HG03457 (cell line): ENCODE results near the gene AP1S1.
"Not testable (repeated sequence)": the region's sequence is repeated elsewhere in the genome, so short reads cannot be mapped to it uniquely, and the experiment has no call there.

Experiments used
- ATAC-seq: cut with Tn5 transposase; IDR thresholded peaks from one replicate; pipeline ENCODE4 v1.9.1; 2021; ENCODE audit warnings: moderate number of reproducible peaks; ENCODE audit not compliant: unreplicated experiment

The AP1S1 gene

DNA sequence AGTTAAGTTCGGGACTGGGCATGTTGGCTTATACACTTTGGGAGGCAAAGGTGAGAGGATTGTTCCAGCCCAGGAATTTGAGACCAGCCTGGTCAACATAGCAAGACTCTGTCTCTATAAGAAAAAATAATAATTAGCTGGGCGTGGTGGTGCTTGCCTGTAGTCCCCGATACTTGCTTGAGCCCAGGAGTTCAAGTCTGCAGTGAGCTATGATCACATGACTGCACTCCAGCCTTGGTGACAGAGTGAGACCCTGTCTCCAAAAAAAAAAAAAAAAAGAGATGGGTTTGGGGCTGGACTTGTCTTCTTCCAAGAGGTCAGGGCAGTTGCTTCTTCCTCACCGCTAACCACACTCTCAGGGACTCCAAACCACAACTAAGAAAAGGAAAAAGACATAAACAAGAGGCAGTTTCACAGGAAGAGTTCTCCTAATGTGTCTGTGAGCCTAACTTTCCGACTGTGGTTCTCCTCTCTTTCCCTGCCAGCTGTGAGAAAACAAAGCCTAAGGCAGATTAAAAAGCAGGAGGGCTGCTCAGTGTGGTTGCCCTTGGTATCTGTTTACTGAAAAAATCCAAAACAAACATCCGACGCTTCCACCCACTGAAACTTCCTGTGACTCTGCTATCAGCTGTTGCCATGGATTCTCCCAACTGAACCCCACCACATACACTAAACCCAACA lies 29.8 kb upstream of the AP1S1 start:
- ATAC-seq = no peak

DNA sequence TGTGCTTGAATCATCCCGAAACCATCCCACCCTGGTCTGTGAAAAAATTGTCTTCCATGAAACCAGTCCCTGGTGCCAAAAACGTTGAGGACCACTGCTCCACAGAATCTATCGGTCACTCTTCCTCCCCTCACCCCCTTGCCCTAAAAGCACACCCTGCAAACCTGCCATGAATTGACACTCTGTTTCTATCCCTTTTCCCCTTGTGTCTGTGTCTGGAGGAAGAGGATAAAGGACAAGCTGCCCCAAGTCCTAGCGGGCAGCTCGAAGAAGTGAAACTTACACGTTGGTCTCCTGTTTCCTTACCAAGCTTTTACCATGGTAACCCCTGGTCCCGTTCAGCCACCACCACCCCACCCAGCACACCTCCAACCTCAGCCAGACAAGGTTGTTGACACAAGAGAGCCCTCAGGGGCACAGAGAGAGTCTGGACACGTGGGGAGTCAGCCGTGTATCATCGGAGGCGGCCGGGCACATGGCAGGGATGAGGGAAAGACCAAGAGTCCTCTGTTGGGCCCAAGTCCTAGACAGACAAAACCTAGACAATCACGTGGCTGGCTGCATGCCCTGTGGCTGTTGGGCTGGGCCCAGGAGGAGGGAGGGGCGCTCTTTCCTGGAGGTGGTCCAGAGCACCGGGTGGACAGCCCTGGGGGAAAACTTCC lies 28.2 kb upstream of the AP1S1 start:
- ATAC-seq = no peak

DNA sequence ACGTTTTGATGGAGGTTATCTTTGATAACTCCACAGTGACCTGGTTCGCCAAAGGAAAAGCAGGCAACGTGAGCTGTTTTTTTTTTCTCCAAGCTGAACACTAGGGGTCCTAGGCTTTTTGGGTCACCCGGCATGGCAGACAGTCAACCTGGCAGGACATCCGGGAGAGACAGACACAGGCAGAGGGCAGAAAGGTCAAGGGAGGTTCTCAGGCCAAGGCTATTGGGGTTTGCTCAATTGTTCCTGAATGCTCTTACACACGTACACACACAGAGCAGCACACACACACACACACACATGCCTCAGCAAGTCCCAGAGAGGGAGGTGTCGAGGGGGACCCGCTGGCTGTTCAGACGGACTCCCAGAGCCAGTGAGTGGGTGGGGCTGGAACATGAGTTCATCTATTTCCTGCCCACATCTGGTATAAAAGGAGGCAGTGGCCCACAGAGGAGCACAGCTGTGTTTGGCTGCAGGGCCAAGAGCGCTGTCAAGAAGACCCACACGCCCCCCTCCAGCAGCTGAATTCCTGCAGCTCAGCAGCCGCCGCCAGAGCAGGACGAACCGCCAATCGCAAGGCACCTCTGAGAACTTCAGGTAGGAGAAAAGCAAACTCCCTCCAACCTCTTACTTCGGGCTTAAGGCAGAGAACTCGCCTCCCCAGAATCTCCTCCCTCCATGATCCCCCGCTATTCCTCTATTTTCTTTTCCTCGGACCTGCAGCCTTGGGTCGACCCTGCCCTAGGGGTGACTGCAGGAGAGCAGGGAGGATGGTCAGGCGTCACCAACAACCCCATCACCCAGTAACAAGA lies 27.4 kb upstream of the AP1S1 start, which contains the start of gene SERPINE1:
TSS of gene SERPINE1 (plus strand) at position 454 of the 809 bp plus-strand sequence. CDS start 1,290 bp downstream, outside the sequence.
- no peak for ATAC-seq

DNA sequence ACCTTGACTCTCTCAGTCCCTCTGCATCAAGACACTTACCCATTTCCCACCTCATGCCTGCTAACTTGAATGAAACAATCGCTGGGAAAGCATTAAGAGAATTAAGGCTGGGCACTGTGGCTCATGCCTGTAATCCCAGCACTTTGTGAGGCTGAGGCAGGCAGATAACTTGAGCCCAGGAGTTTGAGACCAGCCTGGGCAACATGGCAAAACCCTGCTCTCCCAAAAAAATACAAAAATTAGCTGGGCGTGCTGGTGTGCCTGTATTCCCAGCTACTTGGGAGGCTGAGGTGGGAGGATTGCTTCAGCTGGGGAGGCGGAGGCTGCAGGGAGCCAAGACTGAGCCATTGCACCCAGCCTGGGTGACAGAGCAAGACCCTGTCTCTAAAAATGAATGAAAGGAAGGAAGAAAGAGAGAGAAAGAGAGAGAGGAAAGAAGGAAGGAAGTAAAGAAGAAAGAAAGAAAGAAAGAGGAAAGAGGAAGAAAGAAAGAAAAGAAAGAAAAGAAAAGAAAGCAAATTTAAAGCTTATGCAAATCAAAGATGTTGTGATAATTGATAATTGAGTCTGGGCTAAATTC lies 26.7 kb upstream of the AP1S1 start:
- no peak for ATAC-seq

DNA sequence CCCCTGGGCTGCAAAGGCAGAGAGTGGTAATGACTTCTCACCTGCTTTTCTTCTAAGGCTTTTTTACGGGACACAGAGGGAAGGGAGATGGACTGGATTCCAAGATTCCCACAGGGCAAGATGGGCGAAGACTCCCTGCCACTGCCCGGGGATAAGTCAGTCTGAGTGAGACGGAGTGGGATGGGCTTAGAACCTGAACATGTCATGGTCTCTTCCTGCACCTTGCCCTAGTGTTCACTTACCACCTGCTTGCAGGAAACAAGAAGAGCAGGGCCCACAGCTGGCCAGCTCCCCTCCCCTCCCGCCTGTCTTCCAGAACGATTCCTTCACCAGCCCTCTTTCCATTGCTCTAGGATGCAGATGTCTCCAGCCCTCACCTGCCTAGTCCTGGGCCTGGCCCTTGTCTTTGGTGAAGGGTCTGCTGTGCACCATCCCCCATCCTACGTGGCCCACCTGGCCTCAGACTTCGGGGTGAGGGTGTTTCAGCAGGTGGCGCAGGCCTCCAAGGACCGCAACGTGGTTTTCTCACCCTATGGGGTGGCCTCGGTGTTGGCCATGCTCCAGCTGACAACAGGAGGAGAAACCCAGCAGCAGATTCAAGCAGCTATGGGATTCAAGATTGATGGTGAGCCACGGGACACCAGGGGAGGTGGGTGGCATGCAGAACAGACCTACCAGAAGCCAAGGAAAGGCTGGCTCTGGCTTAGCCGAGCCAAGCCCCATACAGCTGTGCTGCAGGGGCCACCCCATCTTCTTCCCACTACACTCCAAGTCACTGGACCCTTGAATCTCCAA lies 26.0 kb upstream of the AP1S1 start:
- ATAC-seq = no peak

DNA sequence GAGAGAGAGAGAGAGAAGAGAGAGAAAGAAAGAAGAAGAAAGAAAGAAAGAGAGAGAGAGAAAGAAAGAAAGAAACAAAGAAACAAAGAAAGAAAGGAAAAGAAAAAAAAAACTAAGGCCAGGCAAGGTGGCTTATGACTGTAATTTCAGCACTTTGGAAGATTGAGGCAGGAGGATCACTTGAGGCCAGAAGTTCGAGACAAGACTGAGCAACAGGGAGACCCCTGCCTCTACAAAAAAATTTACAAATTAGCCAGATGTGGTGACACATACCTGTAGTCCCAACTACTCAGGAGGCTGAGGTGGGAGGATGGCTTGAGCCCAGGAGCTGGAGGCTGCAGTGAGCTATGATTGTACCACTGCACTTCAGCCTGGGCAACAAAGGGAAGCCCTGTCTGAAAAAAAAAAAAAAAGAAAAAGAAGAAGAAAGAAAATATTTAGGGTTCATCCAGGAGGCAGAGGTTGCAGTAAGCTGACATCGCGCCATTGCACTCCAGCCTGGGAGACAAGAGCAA lies 24.6 kb upstream of the AP1S1 start:
- no peak for ATAC-seq

DNA sequence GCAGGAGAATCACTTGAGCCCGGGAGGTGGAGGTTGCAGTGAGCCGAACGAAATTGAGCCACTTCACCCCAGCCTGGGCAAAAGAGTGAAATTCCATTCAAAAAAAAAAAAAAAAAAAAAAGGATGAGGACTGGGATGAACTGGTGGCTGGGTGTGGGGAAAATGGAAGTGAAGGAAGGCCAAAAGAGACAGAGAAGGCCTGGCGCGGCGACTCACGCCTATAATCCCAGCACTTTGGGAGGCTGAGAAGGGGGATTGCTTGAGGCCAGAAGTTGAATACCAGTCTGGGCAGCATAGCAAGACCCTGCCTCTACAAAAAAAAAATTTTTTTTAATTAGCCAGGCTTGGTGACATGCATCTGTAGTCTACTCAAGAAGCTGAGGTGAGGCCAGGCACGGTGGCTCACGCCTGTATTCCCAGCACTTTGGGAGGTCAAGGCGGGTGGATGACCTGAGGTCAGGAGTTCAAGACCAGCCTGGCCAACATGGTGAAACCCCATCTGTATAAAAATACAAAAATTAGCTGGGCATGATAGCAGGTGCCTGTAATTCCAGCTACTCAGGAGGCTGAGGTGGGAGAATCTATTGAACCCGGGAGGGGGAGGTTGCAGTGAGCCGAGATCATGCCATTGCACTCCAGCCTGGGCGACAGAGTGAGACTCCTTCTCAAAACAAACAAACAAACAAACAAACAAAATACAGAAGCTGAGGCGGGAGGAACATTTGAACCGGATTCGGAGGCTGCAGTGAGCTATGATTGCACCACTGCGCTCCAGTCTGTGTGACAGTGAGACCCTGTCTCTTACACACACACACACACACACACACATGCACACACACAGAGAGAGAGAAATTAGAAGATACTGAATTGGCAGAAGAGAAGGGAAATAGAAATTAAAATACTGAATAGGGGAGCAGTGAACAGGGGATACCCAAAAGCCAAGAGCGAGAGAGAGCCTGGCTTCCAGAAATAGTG lies 21.4 kb upstream of the AP1S1 start:
- ATAC-seq = not testable (repeated sequence)

DNA sequence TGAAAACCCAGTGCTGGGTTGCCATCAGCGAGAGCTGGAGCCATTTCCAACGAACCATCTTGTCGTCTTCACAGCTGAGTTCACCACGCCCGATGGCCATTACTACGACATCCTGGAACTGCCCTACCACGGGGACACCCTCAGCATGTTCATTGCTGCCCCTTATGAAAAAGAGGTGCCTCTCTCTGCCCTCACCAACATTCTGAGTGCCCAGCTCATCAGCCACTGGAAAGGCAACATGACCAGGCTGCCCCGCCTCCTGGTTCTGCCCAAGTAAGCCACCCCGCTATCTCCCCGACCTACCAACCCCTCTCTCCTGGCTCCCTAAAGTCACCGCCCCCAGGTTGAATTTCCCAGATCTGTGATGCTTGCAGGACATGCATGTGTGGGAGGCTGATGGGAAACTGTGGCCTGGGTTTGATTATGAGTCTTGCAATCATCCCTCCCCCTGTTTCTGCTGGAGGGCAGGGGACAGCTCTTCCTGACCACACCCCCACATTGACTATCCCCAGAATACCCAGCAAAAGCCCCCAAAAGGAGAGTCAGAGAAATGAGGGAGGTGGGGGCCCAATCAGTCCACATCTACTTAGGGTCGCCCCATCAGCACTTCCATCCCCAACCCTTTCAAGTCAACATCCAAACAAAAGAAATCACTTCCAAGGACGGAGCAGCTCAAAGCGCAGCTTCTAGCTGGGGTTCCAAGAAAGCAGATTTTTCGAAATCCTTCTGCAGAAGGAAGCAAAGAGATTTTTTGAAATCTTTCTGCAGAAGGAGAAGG lies 20.5 kb upstream of the AP1S1 start:
- no peak for ATAC-seq

DNA sequence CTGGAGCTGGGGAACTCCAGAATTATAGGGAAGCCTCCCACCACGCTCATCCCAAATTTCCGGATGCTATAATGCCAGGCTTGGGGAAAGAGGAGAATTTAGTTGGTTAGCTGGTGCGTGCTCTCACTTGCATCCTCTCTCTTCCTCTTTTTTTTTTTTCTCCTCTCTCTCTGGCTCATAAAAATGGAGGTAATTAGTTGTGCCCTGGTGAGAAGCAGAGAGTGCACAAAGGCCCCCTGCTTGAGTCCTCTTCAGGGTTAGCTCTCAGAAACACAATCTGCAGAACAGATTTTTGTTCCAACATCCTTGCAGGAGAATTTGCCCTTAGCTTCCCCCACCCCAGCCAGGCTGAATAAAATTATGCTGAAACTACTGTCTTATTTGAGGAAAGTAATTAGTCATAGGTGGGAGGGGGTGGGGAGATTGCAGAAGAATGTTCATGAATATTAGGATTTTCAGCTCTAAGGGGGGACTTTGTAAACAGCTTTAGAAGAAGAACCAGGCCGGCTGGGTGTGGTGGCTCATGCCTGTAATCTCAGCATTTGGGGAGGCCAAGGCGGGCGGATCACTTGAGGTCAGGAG lies 19.8 kb upstream of the AP1S1 start:
- ATAC-seq = no peak

DNA sequence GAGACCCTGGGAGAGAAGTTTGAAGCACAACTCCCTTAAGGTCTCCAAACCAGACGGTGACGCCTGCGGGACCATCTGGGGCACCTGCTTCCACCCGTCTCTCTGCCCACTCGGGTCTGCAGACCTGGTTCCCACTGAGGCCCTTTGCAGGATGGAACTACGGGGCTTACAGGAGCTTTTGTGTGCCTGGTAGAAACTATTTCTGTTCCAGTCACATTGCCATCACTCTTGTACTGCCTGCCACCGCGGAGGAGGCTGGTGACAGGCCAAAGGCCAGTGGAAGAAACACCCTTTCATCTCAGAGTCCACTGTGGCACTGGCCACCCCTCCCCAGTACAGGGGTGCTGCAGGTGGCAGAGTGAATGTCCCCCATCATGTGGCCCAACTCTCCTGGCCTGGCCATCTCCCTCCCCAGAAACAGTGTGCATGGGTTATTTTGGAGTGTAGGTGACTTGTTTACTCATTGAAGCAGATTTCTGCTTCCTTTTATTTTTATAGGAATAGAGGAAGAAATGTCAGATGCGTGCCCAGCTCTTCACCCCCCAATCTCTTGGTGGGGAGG lies 16.5 kb upstream of the AP1S1 start:
- ATAC-seq = no peak

DNA sequence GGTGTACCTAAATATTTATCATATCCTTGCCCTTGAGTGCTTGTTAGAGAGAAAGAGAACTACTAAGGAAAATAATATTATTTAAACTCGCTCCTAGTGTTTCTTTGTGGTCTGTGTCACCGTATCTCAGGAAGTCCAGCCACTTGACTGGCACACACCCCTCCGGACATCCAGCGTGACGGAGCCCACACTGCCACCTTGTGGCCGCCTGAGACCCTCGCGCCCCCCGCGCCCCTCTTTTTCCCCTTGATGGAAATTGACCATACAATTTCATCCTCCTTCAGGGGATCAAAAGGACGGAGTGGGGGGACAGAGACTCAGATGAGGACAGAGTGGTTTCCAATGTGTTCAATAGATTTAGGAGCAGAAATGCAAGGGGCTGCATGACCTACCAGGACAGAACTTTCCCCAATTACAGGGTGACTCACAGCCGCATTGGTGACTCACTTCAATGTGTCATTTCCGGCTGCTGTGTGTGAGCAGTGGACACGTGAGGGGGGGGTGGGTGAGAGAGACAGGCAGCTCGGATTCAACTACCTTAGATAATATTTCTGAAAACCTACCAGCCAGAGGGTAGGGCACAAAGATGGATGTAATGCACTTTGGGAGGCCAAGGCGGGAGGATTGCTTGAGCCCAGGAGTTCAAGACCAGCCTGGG lies 15.9 kb upstream of the AP1S1 start:
- no peak for ATAC-seq

DNA sequence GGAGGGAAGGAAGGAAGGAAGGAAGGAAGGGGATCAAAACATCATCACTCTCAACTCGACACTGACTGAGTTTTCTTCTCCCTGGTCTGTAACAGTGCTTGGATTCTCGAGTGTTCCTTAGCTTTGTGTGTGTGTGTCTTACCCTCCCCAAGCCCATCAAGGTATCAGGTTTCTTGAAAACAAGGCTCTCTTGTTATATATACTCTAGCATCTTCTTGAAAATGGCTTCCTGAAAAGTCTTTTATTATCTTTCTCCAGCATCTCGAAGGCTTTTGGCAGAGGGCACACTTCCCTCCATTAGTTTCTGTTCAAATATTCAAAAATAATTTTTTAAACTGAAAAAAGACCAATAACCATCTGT lies 14.0 kb upstream of the AP1S1 start:
- ATAC-seq = no peak

DNA sequence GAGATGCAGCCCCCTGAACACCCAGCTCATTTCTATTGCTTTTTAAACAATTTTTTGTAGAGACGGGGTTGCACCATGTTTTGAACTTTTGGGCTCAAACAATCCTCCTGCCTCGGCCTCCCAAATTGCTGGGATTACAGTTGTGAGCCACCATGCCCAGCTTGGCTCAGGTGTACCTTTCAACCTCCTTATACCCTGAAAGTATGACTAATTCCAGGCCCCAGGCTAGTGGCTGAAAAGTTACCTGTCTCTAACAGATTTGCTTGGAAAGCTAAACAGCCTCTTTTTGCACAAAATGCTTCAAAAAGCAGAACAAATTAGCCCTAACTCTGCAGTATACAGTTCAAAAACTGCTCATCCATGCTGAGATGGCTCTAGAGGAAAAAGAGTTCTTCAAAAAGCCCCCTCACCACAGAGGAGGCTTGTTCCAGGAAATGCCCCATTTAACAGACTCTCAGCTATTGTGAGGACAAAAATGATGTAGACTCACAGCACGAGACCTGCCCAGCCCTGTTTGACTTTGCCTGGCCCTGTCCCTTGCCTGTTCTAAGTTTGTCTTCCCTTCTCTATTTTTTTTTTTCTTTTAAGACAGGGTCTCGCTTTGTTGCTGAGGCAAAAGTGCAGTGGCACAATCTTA lies 13.4 kb upstream of the AP1S1 start:
- ATAC-seq = no peak

DNA sequence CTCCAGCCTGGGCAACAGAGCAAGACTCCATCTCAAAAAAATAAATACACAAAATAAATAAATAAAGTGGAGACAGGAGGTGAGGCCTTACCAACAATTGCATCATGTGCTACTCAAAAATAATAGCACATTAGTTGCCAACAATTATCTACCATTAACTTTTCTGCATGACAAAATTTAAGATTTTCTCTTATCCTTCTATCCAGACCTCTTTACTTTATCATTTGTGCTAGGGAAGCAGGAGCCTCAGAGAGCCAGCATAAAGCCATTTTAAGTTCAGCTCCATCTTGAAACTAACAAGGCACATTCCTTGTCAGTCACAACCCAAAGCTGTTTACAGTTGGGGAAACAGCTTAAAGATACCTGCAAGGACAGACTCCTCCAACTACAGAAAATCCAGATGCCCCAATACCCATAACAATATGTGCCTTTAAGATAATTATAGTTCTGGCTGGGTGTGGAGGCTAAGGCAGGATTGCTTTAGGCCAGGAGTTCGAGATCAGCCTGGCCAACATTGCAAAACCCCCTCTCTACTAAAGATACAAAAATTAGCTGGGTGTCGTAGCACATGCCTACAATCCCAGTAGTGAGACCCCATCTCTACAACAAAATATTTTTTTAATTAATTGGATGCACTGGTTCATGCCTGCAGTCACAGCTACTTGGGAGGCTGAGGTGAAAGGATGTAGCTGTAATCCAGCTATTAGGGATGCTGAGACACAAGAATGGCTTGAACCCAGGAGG lies 2.2 kb upstream of the AP1S1 start:
- ATAC-seq = no peak

DNA sequence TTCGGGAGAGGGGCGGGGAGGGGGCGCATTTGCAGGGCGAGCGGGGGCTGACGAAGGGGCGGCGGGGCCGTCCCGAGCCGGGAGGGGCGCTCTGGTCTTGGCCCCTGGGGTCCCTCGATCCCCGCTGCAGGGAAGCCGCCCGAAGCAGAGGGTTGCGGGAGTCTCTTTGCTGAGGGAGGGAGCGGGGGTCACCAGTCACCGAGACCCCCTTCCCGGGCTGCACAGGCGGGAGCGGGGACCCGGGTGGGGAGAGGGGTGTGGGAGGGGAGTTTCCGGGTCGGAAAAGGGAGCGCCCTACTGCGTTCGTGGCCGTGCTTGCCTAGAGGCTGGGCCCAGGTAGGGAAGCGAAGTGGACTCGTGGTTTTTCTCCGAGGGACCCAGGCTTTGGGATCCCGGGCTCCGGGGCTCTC lies 422 bp downstream of the AP1S1 start:
- ATAC-seq = peak; percentile 13

DNA sequence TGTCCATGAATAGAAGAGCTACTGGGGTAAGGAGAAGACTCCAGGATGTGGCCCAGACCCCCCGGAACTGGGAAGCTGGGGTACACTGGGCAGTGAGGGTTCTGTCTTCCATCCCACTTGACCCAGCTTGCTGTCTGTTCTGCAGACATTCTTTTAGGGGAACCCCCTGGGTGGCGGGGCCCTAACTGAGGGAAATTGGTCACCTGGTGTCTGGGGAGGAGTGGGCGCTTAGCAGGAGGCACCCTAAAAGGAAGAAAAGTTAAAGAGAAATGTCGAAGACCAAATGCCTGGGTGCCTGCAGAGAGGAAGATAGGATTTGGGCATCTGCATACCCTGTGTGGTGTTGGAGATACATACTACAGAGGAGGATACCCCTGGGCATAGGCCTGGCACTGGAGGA lies 1.0 kb downstream of the AP1S1 start:
- ATAC-seq = no peak
